Stimulated activated CD8-positive, alpha-beta memory T cell treated with anti-CD3 and anti-CD28 coated beads, Interleukin-2, amount 100 ng/mL, for 48 hours (primary cell): ENCODE measurements around the gene NENF.

ENCODE experiments used
- DNase-seq, 2 donors: peaks; one replicate each; pipeline ENCODE4 v3.0.0-alpha.2; 2020; ENCODE audit warnings: low read depth in 2 of 2

Gene NENF

GRCh38 chr1:212481438-212481767 is 48.7 kb downstream of the NENF start:
- DNase-seq = no peak

DNA sequence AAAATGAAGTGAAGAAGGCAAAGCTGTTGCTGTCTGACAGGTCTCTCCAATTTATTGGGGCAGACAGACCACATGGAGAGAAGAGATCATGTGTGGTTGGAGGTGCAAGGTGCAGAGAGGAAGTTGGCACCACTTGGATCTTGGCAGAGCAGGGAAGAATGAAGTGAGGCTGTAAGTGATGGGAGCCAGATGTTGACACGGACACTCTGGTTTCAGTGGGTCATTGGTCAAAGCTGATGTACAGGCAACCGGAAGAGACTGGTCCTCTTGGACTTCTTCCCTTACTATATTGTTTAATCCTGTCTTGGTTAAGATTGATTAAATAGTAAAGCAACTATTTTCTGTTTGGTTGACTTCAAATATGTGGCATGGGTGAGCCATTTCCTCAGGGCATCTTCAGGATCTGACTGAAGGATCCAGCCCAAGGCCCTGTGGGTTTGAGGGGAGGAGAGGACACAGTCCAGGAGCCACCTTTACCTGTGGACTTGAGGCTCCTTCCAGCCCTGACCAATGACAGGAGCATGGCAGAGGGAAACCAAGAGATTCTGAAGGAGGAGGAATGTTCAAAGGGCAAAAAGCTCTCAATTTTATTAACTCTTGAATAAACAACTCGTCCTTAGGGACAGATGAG is 49.4 kb downstream of the NENF start:
- no peak for DNase-seq

DNA sequence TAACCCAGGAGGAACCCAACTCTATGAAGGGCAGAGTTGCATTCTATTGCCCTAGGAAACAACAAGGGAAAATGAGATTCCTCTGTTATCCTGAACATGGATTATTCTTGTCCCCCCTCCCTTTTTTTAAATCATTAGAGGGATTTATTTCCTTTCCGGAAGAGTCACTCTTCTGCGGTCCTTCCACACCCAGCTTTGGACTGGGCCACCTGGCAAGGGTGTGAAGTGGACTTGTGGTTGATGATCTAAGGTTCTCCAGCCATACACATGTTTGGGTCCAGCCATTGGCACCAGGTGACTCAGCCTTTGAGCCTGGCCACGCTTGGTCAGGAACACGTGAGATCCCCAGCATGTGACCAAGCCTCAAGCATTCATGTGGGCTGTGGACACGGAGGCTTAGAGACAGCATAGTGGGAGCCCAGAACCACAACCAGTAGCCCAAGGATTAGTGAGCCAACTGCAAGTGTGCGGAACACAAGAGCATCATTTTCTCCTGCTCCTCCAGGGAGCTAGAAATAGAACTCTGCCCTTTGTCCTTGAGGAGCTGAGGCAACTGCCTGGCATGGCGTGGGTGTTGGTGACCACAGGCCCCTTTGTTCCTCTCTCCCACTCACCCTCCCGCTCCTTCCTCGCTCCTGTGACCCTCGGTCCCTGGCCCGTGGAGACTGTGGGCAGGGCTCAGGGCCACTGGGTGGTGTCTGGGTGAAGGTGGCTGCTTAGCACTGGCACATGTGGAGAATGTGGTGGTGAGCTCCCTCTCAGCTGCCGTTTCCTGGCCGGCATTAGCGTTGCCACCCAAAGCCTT is 50.1 kb downstream of the NENF start:
- DNase-seq = no peak

GRCh38 chr1:212484701-212485570 is 52.2 kb downstream of the NENF start:
- no peak for DNase-seq

DNA sequence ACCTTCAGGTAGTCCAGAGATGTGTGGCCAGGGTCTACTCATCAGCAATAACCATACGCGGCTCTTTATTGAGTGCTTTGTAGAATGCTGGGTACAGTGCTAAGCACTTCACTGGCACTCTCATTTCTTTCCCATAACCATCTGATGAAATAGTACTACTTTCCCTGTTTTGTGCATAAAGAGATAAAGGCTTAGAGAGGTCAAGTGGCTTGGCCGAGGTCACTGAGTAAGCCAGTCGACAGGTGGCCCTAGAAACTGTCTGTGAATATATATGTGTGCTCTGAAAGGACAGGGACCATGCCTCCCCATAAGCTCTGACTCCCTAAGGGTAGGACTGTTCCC is 52.8 kb downstream of the NENF start:
- no peak for DNase-seq

DNA sequence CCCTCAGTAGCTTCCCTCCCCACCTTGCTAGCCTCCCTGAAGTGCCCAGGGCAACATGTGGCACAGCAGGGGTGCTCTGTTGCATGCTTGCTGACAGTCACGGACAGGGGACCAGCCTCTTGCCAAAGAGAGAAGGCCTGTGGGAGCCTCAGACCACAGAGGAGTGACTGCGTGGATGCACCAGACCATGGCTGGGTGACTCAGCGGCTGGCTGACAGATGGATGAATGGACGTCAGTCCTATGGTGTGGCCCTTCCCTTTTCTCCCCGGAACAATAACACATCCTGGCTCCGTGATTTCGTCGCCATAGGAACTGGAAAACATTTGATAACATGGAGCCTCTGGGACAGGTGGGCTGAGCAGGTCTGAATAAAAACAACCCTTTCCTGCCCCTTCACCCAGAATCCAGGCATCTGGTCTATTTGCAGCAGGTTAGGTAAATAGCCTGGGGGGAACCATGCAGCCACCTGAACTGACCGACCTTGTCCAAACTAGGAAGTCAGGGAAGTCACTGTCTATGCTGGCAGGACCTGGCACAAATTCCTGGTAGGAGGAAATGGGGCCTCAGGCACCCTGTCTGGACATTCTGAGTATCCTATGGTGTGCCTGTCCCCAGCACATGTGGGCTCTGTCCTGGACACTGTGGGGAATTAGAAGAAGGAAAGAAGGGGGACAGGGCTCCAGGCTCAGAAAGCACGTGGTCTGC is 53.3 kb downstream of the NENF start:
- DNase-seq = no peak

DNA sequence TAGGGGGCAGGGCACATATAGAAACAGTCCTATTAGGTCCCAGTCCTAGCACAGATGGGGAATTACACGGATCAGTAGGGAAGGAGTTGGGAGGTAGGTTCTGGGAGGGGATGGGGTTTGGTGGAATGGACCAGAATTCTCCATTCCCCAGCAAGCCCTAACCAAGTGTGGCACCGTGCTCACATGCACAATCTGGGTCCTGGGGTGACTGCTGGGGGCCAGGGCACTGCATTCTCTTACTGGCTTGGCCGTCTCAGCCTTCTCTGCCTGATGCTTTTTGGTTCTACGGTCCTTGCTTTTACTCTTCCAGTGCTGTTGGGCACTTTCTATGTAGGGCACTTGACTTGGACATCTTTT is 53.9 kb downstream of the NENF start:
- DNase-seq = no peak

GRCh38 chr1:212487286-212487685 is 54.6 kb downstream of the NENF start:
- DNase-seq = no peak

DNA sequence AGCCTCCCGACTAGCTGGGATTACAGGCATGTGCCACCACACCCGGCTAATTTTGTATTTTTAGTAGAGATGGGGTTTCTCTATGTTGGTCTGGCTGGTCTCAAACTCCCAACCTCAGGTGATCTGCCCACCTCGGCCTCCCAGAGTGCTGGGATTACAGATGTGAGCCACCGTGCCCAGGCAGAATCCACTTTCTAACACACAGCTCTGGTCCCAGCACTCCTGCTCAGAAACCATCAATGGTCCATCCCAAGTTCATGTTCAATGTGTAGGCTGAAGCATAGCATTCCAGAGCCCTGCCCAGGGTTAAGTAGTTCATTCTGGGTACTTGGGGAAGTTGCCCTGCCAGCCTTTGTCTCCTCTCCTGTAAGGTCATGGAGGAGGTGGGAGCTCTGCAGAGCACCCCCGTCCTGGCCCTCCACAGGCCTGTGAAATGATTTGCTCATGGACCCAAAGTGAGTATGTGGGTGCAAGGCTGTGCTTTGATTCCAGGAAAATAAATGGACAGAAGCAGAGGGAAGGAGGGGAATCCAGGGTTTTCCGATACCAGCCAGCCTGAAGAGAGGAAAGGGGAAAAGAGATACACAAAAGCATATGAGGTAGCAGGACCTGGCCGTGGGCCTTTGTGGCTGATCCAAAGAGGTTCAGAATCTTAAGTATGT is 55.2 kb downstream of the NENF start:
- DNase-seq = no peak

DNA sequence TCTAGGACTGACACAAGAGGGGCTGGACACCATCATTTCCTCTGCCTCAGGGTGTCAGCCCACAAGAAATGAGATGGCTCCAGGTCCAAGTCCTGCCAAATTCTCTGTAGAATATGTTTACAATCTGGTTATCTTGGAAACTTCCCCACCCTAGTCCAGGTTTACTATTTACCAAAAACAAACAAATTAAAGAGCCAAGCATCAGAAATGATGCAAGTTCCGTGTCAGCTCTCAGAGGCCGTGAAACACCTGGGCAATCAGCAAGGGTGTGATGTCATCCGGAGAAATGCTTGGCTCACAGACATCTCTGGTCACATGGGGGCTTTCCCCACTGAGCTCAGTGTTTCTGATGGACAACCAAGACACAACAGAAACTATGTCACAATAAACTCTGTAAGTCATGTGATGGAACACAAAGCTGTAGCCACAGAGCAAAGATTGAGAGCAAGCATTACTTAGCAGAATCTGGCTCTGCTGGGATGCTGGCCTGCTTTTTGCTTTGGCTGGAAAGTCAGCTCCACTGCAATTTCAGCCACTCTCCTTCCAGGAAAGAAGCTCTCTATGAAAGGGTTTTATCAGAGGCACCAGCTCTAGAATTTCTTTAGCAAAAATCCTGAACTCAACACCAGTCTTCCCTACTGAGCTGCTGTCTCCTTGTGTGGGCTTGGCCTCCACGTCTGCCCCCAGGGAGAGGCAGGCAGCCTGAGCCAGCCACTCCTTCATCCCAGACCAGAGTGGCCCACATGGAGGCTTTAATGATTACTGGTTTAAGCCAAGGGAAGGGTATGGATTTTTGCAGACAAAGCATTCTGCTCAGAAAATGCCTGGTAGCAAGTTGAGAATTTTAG is 55.9 kb downstream of the NENF start:
- peak; percentile 7 to 20 for DNase-seq

DNA sequence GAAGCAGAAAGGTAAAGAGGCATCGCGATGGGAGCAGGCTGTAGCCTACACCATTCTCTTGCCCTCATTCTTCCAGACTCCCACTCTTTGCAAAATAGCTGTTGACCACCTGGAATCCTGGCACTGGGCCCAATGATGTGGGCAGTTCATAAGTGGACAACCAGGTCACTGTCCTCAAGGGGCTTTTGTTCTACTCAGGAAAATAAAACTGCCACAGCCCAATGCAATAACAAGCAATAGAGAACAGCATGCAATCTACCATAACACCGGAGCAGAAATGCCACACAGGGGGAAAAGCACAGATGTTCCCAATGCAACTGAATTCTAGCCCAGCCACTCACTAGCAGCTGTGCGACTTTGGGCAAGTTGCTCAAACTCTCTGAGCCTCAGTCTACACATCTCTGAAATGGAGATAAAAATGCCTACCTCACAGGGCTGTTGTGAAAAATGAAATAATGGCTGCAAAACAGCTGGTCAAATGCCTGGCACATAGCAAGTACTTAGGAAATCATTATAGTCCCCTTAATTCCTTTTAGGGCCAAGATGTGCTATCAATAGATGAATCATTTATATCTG is 56.7 kb downstream of the NENF start:
- no peak for DNase-seq

DNA sequence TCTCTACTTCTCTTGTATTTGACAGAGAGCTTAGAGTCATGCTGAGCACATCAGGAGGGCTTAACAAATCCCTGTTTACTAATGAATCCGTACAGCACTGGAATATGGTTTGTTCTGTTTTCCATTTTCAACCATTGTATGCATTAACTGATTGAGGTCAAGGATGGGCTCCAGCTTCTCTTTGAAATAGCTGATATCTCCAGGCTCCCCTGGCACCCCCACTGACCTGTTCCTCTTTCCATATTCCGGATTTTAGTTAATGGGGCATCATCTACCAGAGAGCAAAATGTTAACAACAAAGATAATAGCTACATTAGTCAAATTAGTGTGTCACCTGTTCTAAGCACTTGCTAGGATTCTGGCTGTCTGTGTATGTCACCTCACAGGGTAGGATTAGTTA is 57.6 kb downstream of the NENF start:
- no peak for DNase-seq

DNA sequence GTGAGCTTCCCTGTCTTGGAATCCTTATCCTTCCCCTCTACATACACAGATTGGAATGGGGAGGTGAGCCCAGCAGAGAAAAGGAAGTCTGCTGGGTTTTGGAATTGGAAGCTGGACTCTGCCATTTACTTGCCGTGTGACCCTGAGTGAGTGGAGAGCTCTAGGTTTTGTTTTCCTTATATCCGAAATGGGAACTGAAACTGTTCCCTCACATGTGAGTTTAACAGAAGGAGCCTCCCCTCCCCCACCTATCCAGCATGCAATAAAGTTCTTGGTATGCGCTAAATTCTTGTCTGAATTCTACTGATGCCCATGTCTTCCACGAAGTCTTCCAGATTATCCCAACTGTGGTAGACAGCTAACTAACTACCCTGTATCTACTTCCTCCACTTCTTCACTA is 58.7 kb downstream of the NENF start:
- DNase-seq = no peak
